ENCODE data around the gene NCOR2. TPM values are rescaled to one million over a fixed set of nuclear protein-coding genes. Genes with fewer than 3 reads are reported as not detected.
A peak's percentile ranks its signal among the peaks of the same experiment; 100 is the strongest.

NCOR2 gene
- polyA plus RNA-seq (2013) = 55.1 TPM

DNA sequence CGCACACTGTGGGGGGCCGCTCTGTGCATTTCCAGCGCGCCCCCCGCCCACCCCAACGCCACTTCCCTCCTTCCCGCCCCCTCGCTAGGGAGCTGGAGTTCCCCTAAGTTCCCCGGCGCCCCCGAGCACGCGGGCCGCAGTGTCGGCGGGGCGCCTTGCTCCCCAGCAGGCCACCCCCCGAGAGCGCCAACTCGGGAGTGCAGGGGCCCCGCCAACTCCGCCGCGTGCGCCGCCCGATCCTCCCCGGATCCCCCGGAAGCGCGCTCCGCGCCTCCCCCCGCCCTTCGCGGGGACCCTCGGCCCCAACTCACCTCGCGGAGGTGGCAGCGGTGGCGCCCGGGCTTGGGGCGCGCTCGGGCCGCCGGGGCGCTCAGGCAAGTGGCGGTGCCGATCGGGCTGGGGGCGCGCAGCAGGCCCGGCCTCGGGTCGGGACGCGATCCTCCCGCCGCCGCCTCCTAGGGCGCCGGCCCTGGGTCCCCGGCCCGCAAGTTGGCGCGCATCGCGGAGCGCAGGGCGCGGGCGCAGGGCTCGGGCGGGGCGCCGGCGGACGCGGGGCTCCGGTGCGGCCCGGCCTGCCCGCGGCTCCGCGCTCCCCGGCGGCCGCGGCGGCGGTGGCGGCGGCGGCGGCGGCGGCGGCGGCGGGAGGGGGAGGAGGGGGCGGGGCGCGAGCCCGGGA lies at the start of gene NCOR2:
Gene NCOR2, minus strand, starts transcription at position 616 of the 676 bp plus-strand sequence. CDS start 72,361 bp downstream, outside the sequence.
- WGBS (ENCODE audit: insufficient coverage) = under 1% methylated on average over 71 of the region's 106 CpGs
- Histone ChIP-seq H3K9me3 (ENCODE audit: control extremely low read depth in 1 of 5, control insufficient read depth in 4 of 5, insufficient read depth in 2 of 5, low read depth in 1 of 5, low read length in 4 of 5) (no peaks in the 10 kb centered on the region), H3K27me3 (replicated peaks in 2 of 5; ENCODE audit: control insufficient read depth in 4 of 5, insufficient read depth in 5 of 5, low read length in 4 of 5) (no peaks in the 10 kb centered on the region), H3K36me3 (ENCODE audit: control insufficient read depth in 4 of 4, insufficient read depth in 4 of 4, low read length in 3 of 4) (no peaks in the 10 kb centered on the region), H3K27ac (ENCODE audit: insufficient read depth in 1 of 2, low read depth in 1 of 2, low read length in 2 of 2, poor library complexity in 1 of 2, severe bottlenecking in 2 of 2) (peak within 1 kb of the TSS; percentile 64 to 87), H3K4me3 (ENCODE audit: control insufficient read depth in 1 of 7, extremely low read depth in 1 of 7, insufficient read depth in 4 of 7, low read depth in 2 of 7, low read length in 6 of 7) (peak within 1 kb of the TSS; percentile 64 to 92 (median 80)), H3K4me1 (ENCODE audit: control extremely low read depth in 1 of 4, control insufficient read depth in 4 of 4, insufficient read depth in 4 of 4, low read length in 3 of 4) (peaks cover 5 to 59% (median 45%) of the 10 kb centered on the region in 4 experiments)
- DNase-seq = peak; percentile 48 to 90 (median 86)
- CTCF ChIA-PET = interaction anchor here (0.6 to 8.3 kb wide), 9 partner anchors 14 to 468 kb away, joined by 3 to 62 read pairs (median 3); no protein-coding TSS in a partner anchor
- POLR2A ChIA-PET = interaction anchor here (0.9 to 2.5 kb wide), 5 partner anchors 13 to 46 kb away, joined by 3 to 15 read pairs (median 4); no protein-coding TSS in a partner anchor

DNA sequence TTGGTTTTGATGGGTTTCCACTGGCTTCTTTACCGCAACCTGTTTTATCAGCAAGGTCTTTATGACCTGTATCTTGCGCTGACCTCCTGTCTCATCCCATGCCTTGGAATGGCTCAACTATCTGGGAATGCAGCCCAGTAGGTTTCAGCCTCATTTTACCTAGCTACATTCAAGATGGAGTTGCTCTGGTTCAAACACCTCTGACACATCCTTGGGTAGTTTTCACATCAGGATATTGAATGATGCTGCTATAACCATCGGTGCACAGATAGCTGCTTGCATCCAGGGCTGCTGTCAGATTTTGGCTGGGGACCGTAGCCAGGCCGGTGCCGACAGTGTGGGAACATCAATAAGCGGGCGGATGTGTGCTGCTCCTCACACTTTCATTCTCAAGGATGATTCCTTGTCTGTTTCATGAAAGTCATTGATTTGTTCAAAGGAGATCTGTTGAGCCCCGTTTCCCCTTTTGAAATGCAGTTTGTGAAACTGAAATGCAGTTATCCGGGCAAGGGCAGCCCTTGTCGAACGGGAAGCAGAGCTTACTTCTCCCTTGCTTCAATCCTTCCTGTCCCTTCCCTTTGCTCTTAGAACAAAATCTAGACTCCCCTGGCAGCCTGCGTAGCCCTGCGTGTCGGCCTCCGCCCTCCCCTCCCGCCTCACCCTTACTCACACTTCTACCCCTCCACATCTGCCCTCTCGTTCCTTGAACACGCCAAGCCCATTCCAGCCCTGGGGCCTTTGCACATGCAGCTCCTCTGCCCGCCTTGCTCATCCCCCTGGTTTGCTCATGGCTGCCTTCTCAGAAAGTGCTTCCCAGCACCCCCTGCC lies 49.2 kb upstream of the NCOR2 start:
- CTCF ChIA-PET = interaction anchor here (0.6 to 1.1 kb wide), 2 partner anchors 47 to 550 kb away, joined by 3 read pairs; no protein-coding TSS in a partner anchor

DNA sequence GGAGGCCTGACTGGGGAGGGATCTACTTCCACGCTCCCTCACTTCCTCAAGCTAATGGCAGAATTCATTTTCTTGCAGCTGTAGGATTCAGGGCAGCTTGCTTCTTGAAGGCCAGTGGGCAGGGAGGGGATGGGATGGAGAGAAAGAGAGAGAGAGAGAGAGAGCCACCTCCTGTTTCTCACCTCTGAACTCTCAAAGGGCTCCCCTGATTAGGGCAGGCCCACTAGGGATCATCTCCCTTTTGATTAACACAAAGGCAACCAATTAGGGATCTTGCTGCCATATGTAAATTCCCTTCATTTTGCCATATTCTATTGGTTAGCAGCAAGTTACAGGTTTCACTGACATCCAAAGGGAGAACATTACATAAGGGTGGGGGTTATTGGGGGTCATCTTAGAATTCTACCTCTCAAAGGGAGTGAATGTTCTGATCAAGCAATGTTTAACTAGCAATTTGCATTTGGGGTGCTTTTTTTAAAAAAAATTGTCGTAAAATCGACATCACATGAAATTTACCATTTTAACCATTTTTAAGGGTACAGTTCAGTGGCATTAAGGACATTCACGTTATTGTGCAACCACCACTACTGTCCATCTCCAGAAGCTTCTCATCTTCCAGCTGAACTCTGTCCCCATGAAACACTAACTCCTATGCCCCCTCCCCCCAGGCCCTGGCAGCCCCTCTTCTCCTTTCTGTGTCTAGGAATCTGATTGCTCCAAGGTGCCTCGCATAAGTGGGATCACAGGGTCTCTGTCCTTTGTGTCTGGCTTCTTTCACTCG lies 47.3 kb upstream of the NCOR2 start:
- ChIA-PET POLR2A (no interaction called here), CTCF (interaction anchor here (0.8 to 2.0 kb wide), 3 partner anchors 8 to 17 kb away, joined by 3 to 5 read pairs (median 4); no protein-coding TSS in a partner anchor)
- Histone ChIP-seq H3K9me3 (ENCODE audit: control extremely low read depth in 1 of 5, control insufficient read depth in 4 of 5, insufficient read depth in 2 of 5, low read depth in 1 of 5, low read length in 4 of 5) (peaks cover 0 to 5% (median 3%) of the 10 kb centered on the region in 5 experiments), H3K27ac (ENCODE audit: insufficient read depth in 1 of 2, low read depth in 1 of 2, low read length in 2 of 2, poor library complexity in 1 of 2, severe bottlenecking in 2 of 2) (no peak overlapping the region), H3K27me3 (replicated peaks in 2 of 5; ENCODE audit: control insufficient read depth in 4 of 5, insufficient read depth in 5 of 5, low read length in 4 of 5) (no peaks in the 10 kb centered on the region), H3K36me3 (ENCODE audit: control insufficient read depth in 4 of 4, insufficient read depth in 4 of 4, low read length in 3 of 4) (no peaks in the 10 kb centered on the region), H3K4me1 (ENCODE audit: control extremely low read depth in 1 of 4, control insufficient read depth in 4 of 4, insufficient read depth in 4 of 4, low read length in 3 of 4) (peaks cover 0 to 20% (median 18%) of the 10 kb centered on the region in 4 experiments), H3K4me3 (ENCODE audit: control insufficient read depth in 1 of 7, extremely low read depth in 1 of 7, insufficient read depth in 4 of 7, low read depth in 2 of 7, low read length in 6 of 7) (no peak overlapping the region)
- DNase-seq = no peak
- WGBS (ENCODE audit: insufficient coverage) = 100% methylated on average over 5 of the region's 6 CpGs

More for the DNA sequence above, 49.2 kb upstream of the NCOR2 start:
- 36% methylated on average over 19 of the region's 20 CpGs for WGBS (ENCODE audit: insufficient coverage)
- H3K27me3 ChIP-seq (replicated peaks in 2 of 5; ENCODE audit: control insufficient read depth in 4 of 5, insufficient read depth in 5 of 5, low read length in 4 of 5) = no peaks in the 10 kb centered on the region
- H3K9me3 ChIP-seq (ENCODE audit: control extremely low read depth in 1 of 5, control insufficient read depth in 4 of 5, insufficient read depth in 2 of 5, low read depth in 1 of 5, low read length in 4 of 5) = peaks cover 0 to 5% (median 3%) of the 10 kb centered on the region in 5 experiments
- peaks cover 0 to 12% (median 8%) of the 10 kb centered on the region in 4 experiments for H3K4me1 ChIP-seq (ENCODE audit: control extremely low read depth in 1 of 4, control insufficient read depth in 4 of 4, insufficient read depth in 4 of 4, low read length in 3 of 4)
- DNase-seq = peak in 2 of 3 donors; percentile 51 to 55
- H3K27ac ChIP-seq (ENCODE audit: insufficient read depth in 1 of 2, low read depth in 1 of 2, low read length in 2 of 2, poor library complexity in 1 of 2, severe bottlenecking in 2 of 2) = no peak overlapping the region
- no peak overlapping the region for H3K4me3 ChIP-seq (ENCODE audit: control insufficient read depth in 1 of 7, extremely low read depth in 1 of 7, insufficient read depth in 4 of 7, low read depth in 2 of 7, low read length in 6 of 7)
- POLR2A ChIA-PET = interaction anchor here (1.3 kb wide), 1 partner anchor 46 kb away, joined by 3 read pairs; no protein-coding TSS in a partner anchor
- H3K36me3 ChIP-seq (ENCODE audit: control insufficient read depth in 4 of 4, insufficient read depth in 4 of 4, low read length in 3 of 4) = no peaks in the 10 kb centered on the region

DNA sequence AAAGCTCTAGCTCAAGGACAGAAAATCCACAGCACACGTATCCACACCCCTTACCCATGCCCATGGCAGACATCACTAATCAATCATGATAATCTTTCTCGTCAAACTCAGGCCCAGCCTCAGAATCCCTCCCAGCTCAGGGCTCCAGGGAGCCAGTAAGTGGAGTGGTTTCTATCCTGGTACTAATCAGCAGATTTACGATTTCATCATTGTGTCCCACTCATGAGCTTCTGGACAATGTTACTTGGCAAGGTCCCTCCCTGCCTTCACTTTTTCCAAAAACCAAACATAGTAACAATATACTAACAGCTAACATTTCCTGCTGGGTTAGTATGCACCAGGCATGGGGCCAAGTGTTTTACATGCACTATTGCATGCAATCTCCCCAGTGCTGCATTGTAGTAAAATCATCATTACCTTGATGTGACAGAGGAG lies 45.8 kb upstream of the NCOR2 start:
- no peak for DNase-seq
- POLR2A ChIA-PET = no interaction called here
- WGBS (ENCODE audit: insufficient coverage) = 100% methylated on average over 3 of the region's 3 CpGs

DNA sequence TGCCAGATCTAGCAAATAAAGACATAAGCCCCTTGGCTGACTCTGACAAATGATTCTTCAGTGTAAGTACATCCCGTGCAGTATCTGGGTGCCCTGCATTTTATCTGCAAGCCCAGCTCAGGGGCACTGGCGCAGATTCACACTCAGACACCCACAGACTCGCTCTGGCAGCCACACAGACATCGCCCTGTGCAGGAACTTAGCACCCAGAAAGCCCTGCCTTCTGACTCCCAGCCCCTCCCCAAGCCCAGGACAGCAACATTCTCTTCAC lies 44.9 kb upstream of the NCOR2 start:
- DNase-seq = no peak
- ChIA-PET POLR2A (no interaction called here), CTCF (interaction anchor here (1.5 to 2.0 kb wide), 2 partner anchors 13 to 159 kb away, joined by 3 to 5 read pairs; no protein-coding TSS in a partner anchor)
- Histone ChIP-seq H3K27ac (ENCODE audit: insufficient read depth in 1 of 2, low read depth in 1 of 2, low read length in 2 of 2, poor library complexity in 1 of 2, severe bottlenecking in 2 of 2) (no peak overlapping the region), H3K9me3 (ENCODE audit: control extremely low read depth in 1 of 5, control insufficient read depth in 4 of 5, insufficient read depth in 2 of 5, low read depth in 1 of 5, low read length in 4 of 5) (peaks cover 0 to 5% (median 3%) of the 10 kb centered on the region in 5 experiments), H3K27me3 (replicated peaks in 2 of 5; ENCODE audit: control insufficient read depth in 4 of 5, insufficient read depth in 5 of 5, low read length in 4 of 5) (no peaks in the 10 kb centered on the region), H3K4me1 (ENCODE audit: control extremely low read depth in 1 of 4, control insufficient read depth in 4 of 4, insufficient read depth in 4 of 4, low read length in 3 of 4) (peaks cover 0 to 43% (median 37%) of the 10 kb centered on the region in 4 experiments), H3K4me3 (ENCODE audit: control insufficient read depth in 1 of 7, extremely low read depth in 1 of 7, insufficient read depth in 4 of 7, low read depth in 2 of 7, low read length in 6 of 7) (no peak overlapping the region), H3K36me3 (ENCODE audit: control insufficient read depth in 4 of 4, insufficient read depth in 4 of 4, low read length in 3 of 4) (no peaks in the 10 kb centered on the region)
- 95% methylated on average over 4 of the region's 4 CpGs for WGBS (ENCODE audit: insufficient coverage)

More for the DNA sequence above, 45.8 kb upstream of the NCOR2 start:
- Histone ChIP-seq H3K27ac (ENCODE audit: insufficient read depth in 1 of 2, low read depth in 1 of 2, low read length in 2 of 2, poor library complexity in 1 of 2, severe bottlenecking in 2 of 2) (no peak overlapping the region), H3K4me1 (ENCODE audit: control extremely low read depth in 1 of 4, control insufficient read depth in 4 of 4, insufficient read depth in 4 of 4, low read length in 3 of 4) (peaks cover 0 to 35% (median 33%) of the 10 kb centered on the region in 4 experiments), H3K27me3 (replicated peaks in 2 of 5; ENCODE audit: control insufficient read depth in 4 of 5, insufficient read depth in 5 of 5, low read length in 4 of 5) (no peaks in the 10 kb centered on the region), H3K36me3 (ENCODE audit: control insufficient read depth in 4 of 4, insufficient read depth in 4 of 4, low read length in 3 of 4) (no peaks in the 10 kb centered on the region), H3K9me3 (ENCODE audit: control extremely low read depth in 1 of 5, control insufficient read depth in 4 of 5, insufficient read depth in 2 of 5, low read depth in 1 of 5, low read length in 4 of 5) (peaks cover 0 to 5% (median 3%) of the 10 kb centered on the region in 5 experiments), H3K4me3 (ENCODE audit: control insufficient read depth in 1 of 7, extremely low read depth in 1 of 7, insufficient read depth in 4 of 7, low read depth in 2 of 7, low read length in 6 of 7) (no peak overlapping the region)
- CTCF ChIA-PET = interaction anchor here (1.5 to 2.0 kb wide), 2 partner anchors 13 to 160 kb away, joined by 3 to 5 read pairs; no protein-coding TSS in a partner anchor

DNA sequence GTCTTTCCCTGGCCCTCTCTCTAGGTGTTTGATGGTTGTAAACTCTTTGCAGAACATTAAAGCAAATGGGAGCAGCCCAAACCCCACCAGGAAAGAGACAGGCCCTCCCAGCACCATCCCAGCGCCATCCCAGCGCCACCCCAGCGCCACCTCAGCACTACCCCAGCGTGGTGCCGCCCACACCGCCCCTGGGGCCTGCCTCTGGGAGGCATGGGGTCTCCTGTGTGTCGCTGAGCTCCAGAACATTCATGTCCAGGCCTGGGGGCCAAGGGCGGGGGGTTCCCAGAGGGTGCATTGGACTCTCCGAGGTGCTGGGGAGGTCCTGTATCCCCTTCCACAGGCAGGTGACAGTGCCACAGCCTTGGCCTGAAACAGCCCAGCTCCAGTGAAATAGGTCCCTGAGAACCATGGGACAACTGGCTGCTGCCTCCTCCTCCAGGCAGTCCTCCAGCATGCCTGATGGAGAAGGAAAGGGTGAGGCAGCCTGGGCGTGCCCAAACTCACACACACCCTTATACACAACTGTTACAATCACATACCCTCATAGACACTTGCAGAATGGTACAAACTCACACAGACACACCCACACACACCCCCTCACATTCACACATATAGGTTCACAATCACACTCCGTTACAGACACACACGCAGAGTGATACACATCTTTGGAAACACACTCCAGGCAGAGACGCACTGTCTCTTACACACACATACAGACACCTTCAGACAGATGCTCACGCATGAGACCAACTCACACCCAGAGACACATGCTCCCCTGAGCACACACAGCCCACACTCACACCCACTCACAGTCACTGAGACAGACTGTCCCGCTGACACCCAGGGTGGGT lies 44.4 kb upstream of the NCOR2 start:
- WGBS (ENCODE audit: insufficient coverage) = 98% methylated on average over 15 of the region's 15 CpGs
- Histone ChIP-seq H3K4me3 (ENCODE audit: control insufficient read depth in 1 of 7, extremely low read depth in 1 of 7, insufficient read depth in 4 of 7, low read depth in 2 of 7, low read length in 6 of 7) (no peak overlapping the region), H3K36me3 (ENCODE audit: control insufficient read depth in 4 of 4, insufficient read depth in 4 of 4, low read length in 3 of 4) (no peaks in the 10 kb centered on the region), H3K9me3 (ENCODE audit: control extremely low read depth in 1 of 5, control insufficient read depth in 4 of 5, insufficient read depth in 2 of 5, low read depth in 1 of 5, low read length in 4 of 5) (peaks cover 0 to 5% (median 3%) of the 10 kb centered on the region in 5 experiments), H3K27me3 (replicated peaks in 2 of 5; ENCODE audit: control insufficient read depth in 4 of 5, insufficient read depth in 5 of 5, low read length in 4 of 5) (no peaks in the 10 kb centered on the region), H3K4me1 (ENCODE audit: control extremely low read depth in 1 of 4, control insufficient read depth in 4 of 4, insufficient read depth in 4 of 4, low read length in 3 of 4) (peaks cover 0 to 43% (median 33%) of the 10 kb centered on the region in 4 experiments), H3K27ac (ENCODE audit: insufficient read depth in 1 of 2, low read depth in 1 of 2, low read length in 2 of 2, poor library complexity in 1 of 2, severe bottlenecking in 2 of 2) (no peak overlapping the region)
- POLR2A ChIA-PET = no interaction called here
- CTCF ChIA-PET = interaction anchor here (0.8 to 1.5 kb wide), 3 partner anchors 11 to 158 kb away, joined by 3 read pairs; no protein-coding TSS in a partner anchor
- no peak for DNase-seq
